ENCODE results near the gene ITPR3.

Gene ITPR3

DNA sequence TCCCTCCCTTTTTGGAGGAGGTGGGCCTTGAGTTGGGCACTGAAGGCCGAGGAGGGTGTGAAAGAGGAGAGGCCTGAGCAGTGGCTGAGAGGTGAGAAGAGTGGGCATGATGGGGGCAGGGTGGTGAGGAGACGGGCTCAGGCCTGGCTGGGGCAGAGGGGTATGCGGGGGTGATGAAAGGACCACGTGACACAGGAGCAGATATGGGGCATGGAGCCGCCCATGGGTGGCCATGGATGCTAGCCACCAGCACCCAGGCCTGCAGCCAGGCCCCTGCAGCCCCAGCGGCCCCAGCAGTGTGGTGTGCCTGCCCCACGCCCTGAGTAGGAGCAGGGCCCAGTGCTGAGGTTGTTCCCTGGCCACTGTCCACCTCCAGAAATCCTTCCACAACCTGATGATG, 63.9 kb downstream of the ITPR3 start:
- H3K4me3 Mint-ChIP-seq: no peak overlapping the region
- H3K4me1 Mint-ChIP-seq (ENCODE audit: low read depth): peaks cover 14% of the 10 kb centered on the region
- H3K27me3 Mint-ChIP-seq: no peaks in the 10 kb centered on the region
- no peak overlapping the region for H3K27ac Mint-ChIP-seq
- H3K9me3 Mint-ChIP-seq: no peaks in the 10 kb centered on the region
- H3K36me3 Mint-ChIP-seq (ENCODE audit: low read depth): peaks cover 46% of the 10 kb centered on the region

DNA sequence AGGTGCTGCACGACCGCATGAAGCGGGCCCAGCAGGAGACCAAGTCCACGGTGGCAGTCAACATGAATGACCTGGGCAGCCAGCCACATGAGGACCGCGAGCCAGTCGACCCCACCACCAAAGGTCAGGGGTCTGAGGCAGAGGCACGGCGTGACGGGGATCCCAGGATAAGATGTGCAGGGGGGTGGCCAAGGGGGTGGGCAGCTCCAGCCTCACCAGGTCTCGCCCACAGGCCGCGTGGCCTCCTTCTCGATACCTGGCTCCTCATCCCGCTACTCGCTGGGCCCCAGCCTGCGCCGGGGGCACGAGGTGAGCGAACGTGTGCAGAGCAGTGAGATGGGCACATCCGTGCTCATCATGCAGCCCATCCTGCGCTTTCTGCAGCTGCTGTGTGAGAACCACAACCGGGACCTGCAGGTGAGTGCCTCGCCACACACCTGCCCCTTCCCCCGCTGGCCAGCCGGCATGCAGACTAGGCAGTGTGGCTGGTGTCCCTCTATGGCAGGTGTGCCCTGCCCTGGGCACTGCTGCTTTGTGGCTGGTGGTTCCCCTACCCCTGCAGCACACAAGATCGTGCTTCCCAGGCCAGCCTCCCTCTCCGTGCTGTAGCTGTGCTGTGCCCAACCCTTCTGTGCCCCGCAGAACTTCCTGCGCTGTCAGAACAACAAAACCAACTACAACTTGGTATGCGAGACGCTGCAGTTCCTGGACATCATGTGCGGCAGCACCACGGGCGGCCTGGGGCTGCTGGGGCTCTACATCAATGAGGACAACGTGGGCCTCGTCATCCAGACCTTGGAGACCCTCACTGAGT, 64.5 kb downstream of the ITPR3 start:
- Mint-ChIP-seq H3K9me3 (no peaks in the 10 kb centered on the region), H3K36me3 (ENCODE audit: low read depth) (peaks cover 43% of the 10 kb centered on the region), H3K27ac (peak overlapping the region; percentile 58)

DNA sequence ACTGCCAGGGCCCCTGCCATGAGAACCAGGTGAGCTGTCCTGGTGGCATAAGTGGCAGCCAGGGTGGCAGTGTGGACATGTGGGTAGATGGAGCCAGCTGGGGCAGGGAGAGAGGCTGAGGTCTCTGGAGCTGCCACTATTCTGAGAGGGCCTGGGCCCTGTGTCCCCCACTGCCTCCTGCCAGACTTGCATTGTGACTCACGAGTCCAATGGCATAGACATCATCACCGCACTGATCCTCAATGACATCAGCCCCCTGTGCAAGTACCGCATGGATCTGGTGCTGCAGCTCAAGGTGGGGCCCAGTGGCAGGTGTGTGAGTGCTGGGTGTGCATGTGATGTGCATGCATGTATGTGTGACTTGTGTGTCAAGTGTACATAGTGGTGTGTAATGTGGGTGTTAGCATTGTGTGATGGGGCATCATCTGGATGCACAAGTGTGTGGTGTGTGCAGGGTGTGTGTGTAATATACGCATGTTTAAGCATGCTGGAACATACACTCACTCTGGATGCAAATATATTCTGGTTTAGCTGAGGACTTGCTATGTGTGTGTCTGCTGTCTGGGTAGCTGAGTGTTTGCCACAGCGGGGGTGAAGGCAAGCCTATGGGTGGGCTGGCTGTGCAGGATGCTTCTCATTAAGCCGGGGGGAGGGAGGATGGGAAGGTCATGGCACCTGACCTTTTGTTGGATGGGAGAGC, 65.3 kb downstream of the ITPR3 start:
- no peaks in the 10 kb centered on the region for H3K27me3 Mint-ChIP-seq
- no peak overlapping the region for H3K27ac Mint-ChIP-seq
- no peak overlapping the region for H3K4me3 Mint-ChIP-seq
- no peaks in the 10 kb centered on the region for H3K9me3 Mint-ChIP-seq
- peaks cover 42% of the 10 kb centered on the region for H3K36me3 Mint-ChIP-seq (ENCODE audit: low read depth)
- peaks cover 16% of the 10 kb centered on the region for H3K4me1 Mint-ChIP-seq (ENCODE audit: low read depth)

More for the DNA sequence above, 64.5 kb downstream of the ITPR3 start:
- H3K27me3 Mint-ChIP-seq: no peaks in the 10 kb centered on the region
- H3K4me3 Mint-ChIP-seq: no peak overlapping the region
- peaks cover 14% of the 10 kb centered on the region for H3K4me1 Mint-ChIP-seq (ENCODE audit: low read depth)

DNA sequence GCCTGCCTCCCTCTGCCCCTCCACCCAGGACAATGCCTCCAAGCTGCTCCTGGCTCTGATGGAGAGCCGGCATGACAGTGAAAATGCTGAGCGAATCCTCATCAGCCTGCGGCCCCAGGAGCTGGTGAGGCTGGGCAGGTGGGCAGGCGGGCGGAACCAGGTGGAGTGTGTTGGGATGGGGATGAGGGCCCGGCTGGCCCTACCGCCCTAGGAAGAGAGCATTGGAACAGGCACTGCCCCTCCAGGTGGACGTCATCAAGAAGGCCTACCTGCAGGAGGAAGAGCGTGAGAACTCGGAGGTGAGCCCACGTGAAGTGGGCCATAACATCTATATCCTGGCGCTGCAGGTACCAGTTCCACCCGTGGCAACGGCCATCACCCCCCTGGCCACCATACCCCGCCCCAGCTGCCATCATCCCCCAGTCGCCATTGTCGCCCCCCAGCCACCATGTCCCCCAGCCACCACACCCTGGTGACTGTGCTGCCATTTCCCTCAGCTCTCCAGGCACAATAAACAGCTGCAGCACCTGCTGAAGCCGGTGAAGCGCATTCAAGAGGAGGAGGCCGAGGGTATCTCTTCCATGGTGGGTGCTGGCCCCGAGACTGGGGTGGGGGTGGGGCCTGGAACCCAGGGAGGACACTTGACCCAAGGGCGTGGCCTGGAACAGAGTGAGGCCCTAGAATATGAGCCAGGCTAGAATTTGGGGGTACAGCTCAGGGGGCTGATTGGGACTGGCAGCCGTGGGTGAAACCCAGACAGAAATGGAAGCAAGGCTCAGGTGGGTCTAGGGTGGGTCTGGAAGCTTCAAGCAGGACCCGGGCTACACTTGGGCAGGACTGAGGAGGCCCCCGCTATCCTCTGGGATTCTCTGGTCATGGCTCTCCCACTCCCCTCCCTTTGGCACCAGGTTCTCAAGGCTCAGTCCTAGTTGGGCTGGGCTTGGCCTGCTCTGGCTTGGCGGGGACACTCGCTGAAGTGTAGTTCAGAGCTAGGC, 66.2 kb downstream of the ITPR3 start:
- peaks cover 48% of the 10 kb centered on the region for H3K36me3 Mint-ChIP-seq (ENCODE audit: low read depth)

DNA sequence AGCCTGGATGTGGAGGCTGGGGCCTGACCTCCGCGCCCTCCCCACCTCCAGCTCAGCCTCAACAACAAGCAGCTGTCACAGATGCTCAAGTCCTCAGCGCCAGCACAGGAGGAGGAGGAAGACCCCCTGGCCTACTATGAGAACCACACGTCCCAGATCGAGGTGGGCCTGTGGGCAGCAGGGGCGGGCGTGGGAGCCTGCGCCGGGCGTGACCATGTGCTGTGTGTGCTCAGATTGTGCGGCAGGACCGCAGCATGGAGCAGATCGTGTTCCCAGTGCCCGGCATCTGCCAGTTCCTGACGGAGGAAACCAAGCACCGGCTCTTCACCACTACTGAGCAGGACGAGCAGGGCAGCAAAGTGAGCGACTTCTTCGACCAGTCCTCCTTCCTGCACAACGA, 66.9 kb downstream of the ITPR3 start:
- Mint-ChIP-seq H3K4me3 (no peak overlapping the region), H3K9me3 (no peaks in the 10 kb centered on the region), H3K27ac (no peak overlapping the region), H3K4me1 (ENCODE audit: low read depth) (peaks cover 27% of the 10 kb centered on the region), H3K36me3 (ENCODE audit: low read depth) (peaks cover 55% of the 10 kb centered on the region), H3K27me3 (no peaks in the 10 kb centered on the region)

More for the DNA sequence above, 66.2 kb downstream of the ITPR3 start:
- H3K27ac Mint-ChIP-seq: no peak overlapping the region
- peaks cover 25% of the 10 kb centered on the region for H3K4me1 Mint-ChIP-seq (ENCODE audit: low read depth)
- H3K4me3 Mint-ChIP-seq: no peak overlapping the region
- no peaks in the 10 kb centered on the region for H3K27me3 Mint-ChIP-seq
- no peaks in the 10 kb centered on the region for H3K9me3 Mint-ChIP-seq

DNA sequence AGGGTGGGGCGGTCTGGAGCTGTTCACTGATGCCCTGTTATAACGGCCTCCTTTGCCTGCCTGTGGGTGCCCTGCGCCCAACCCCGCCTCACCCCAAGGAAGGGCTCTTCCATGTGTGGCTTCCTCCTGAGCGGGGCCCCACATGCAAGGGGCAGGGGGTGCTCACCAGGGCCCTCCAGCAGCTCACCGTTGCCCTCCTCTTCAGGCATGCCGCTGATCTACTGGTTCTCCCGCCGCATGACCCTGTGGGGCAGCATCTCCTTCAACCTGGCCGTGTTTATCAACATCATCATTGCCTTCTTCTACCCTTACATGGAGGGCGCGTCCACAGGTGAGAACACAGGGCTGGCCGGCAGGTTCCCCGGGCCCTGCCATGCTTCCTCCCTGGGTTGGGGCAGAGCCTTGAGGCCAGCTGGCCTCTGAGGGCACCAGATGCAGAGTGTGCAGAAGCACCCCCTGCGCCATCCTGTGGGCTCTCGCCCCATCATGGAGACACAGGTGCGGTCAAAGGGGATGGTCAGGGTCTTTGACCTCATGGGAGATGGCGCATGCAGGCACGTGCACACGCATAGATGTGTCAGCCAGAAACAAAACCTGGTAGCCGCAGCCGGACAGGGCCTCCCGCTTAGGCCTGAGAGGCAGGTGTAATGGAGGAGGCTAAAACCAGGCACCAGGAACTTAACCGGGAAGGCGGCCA, 67.5 kb downstream of the ITPR3 start:
- Mint-ChIP-seq H3K36me3 (ENCODE audit: low read depth) (peaks cover 54% of the 10 kb centered on the region), H3K4me3 (no peak overlapping the region), H3K27ac (no peak overlapping the region), H3K27me3 (no peaks in the 10 kb centered on the region), H3K9me3 (no peaks in the 10 kb centered on the region), H3K4me1 (ENCODE audit: low read depth) (peaks cover 27% of the 10 kb centered on the region)

DNA sequence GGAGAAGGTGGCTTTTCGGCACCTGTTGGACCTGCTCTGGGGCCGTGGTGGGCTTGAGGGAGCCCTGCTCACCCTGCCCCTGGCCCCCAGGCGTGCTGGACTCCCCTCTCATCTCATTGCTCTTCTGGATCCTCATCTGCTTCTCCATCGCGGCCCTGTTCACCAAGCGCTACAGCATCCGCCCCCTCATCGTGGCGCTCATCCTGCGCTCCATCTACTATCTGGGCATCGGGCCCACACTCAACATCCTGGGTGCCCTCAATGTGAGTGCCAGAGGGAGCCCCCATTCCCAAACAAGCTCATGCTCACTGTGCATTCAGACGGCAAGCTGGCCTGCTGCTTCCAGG, 68.0 kb downstream of the ITPR3 start:
- H3K4me1 Mint-ChIP-seq (ENCODE audit: low read depth): peaks cover 29% of the 10 kb centered on the region

DNA sequence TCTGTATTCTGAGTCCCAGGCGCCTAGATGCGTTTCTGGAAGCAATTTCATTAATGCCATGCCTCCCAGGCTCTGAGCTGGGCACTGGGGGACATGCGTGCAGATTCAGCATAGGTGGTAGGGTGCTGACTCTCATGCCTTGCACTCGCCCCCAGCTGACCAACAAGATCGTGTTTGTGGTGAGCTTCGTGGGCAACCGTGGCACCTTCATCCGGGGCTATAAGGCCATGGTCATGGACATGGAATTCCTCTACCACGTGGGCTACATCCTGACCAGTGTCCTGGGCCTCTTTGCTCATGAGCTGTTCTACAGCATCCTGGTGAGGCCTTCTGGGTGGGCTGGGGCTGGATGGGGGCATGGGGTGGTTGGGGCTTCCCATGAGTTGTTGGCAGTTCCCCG, 68.8 kb downstream of the ITPR3 start:
- Mint-ChIP-seq H3K36me3 (ENCODE audit: low read depth) (peaks cover 59% of the 10 kb centered on the region), H3K4me1 (ENCODE audit: low read depth) (peaks cover 36% of the 10 kb centered on the region), H3K27me3 (no peaks in the 10 kb centered on the region), H3K27ac (no peak overlapping the region), H3K4me3 (no peak overlapping the region), H3K9me3 (no peaks in the 10 kb centered on the region)

More for the DNA sequence above, 68.0 kb downstream of the ITPR3 start:
- no peaks in the 10 kb centered on the region for H3K27me3 Mint-ChIP-seq
- no peaks in the 10 kb centered on the region for H3K9me3 Mint-ChIP-seq
- H3K36me3 Mint-ChIP-seq (ENCODE audit: low read depth): peaks cover 55% of the 10 kb centered on the region
- H3K27ac Mint-ChIP-seq: no peak overlapping the region
- no peak overlapping the region for H3K4me3 Mint-ChIP-seq

DNA sequence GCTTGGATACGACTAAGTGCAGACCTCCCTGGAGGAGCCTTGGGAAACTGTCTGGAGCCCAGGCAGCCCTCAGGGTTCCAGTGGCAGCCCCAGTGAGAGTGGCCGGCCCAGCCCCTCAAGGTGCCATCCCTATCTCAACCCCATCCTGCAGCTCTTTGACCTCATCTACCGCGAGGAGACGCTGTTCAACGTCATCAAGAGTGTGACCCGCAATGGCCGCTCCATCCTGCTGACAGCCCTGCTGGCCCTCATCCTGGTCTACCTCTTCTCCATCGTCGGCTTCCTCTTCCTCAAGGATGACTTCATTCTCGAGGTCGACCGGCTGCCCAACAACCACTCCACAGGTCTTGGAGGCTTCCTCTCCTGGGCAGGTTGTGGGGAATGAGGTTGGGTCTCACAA, 69.6 kb downstream of the ITPR3 start:
- H3K36me3 Mint-ChIP-seq (ENCODE audit: low read depth): peaks cover 58% of the 10 kb centered on the region

DNA sequence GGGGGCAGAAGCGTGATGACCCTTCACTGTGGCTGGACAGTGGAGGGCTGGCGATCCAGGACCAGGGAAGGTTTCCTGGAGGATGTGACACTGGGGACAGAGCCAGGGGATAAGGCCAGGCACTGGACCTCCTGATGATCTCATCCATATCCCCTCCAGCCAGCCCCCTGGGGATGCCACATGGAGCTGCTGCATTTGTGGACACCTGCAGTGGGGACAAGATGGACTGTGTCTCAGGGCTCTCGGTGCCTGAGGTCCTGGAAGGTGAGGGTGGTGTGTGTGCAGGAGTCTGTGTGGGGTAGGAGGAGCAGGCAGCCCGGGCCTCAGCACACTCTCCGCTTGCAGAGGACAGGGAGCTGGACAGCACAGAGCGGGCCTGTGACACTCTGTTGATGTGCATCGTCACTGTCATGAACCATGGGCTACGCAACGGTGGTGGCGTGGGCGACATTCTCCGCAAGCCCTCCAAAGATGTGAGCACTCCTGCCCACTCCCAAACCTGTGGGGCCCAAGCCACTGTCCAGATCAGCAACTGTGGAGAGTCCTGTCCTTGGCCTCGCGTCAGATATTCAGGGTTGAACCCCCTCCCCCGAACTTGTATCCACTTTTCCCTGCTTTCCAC, 70.4 kb downstream of the ITPR3 start:
- no peaks in the 10 kb centered on the region for H3K9me3 Mint-ChIP-seq
- no peak overlapping the region for H3K4me3 Mint-ChIP-seq
- H3K4me1 Mint-ChIP-seq (ENCODE audit: low read depth): peaks cover 53% of the 10 kb centered on the region
- peak overlapping the region; percentile 52 for H3K27ac Mint-ChIP-seq
- H3K36me3 Mint-ChIP-seq (ENCODE audit: low read depth): peaks cover 60% of the 10 kb centered on the region
- no peaks in the 10 kb centered on the region for H3K27me3 Mint-ChIP-seq

More for the DNA sequence above, 69.6 kb downstream of the ITPR3 start:
- H3K27ac Mint-ChIP-seq: no peak overlapping the region
- peaks cover 45% of the 10 kb centered on the region for H3K4me1 Mint-ChIP-seq (ENCODE audit: low read depth)
- H3K27me3 Mint-ChIP-seq: no peaks in the 10 kb centered on the region
- H3K4me3 Mint-ChIP-seq: no peak overlapping the region
- no peaks in the 10 kb centered on the region for H3K9me3 Mint-ChIP-seq

DNA sequence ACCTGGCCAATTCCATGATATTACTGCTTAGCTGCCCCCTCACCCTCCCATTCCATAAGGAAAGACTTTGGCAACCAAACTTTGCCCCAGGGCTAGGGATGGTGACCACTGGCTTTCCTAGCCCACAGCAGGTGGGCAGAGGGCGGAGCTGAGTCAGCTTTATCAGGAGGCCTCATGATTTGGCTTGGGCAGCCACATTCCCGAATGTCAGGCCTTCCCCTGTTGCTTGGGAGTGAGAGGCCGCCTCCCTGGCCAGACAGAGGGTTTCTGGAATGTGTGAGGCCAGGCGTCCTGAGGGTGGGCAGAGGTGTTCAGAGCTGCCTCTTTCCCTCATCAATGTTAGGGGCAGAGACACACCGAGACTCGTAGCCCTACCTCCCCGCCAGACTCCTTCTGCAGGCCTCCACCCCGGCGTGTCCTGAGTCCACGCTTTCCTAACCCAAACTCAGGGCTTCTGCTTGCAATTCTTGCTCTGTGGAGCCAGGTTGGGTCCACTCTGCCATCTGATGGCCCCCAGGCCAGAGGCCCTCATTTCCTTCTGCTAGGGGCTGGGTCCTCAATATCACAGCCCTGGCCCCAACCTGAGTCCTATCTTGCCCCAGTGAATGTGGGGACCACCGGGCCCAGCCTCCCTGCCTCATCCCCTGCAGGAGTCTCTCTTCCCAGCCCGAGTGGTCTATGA, 71.1 kb downstream of the ITPR3 start:
- Mint-ChIP-seq H3K36me3 (ENCODE audit: low read depth) (peaks cover 60% of the 10 kb centered on the region), H3K27me3 (no peaks in the 10 kb centered on the region), H3K9me3 (no peaks in the 10 kb centered on the region), H3K4me1 (ENCODE audit: low read depth) (peaks cover 60% of the 10 kb centered on the region), H3K27ac (peak overlapping the region; percentile 86), H3K4me3 (peak overlapping the region; percentile 56)

DNA sequence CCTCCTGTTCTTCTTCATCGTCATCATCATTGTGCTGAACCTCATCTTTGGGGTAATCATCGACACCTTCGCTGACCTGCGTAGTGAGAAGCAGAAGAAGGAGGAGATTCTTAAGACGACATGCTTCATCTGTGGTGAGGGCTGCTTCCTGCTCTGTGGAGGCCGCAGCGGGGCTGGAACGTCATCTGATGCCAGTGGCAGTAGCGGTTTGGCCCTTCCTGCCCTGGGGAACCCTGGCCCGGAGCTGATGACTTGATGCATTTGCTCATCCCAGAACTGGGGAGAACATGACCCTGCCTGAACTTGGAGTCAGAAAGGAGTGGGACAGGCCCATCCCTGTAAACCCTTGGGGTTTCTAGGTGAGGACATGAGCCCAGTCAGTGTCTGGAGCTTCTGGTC, 71.6 kb downstream of the ITPR3 start:
- H3K4me3 Mint-ChIP-seq: peak overlapping the region; percentile 56
- peaks cover 65% of the 10 kb centered on the region for H3K36me3 Mint-ChIP-seq (ENCODE audit: low read depth)
- H3K4me1 Mint-ChIP-seq (ENCODE audit: low read depth): peaks cover 65% of the 10 kb centered on the region
- no peaks in the 10 kb centered on the region for H3K9me3 Mint-ChIP-seq
- H3K27ac Mint-ChIP-seq: peak overlapping the region; percentile 86
- H3K27me3 Mint-ChIP-seq: no peaks in the 10 kb centered on the region

DNA sequence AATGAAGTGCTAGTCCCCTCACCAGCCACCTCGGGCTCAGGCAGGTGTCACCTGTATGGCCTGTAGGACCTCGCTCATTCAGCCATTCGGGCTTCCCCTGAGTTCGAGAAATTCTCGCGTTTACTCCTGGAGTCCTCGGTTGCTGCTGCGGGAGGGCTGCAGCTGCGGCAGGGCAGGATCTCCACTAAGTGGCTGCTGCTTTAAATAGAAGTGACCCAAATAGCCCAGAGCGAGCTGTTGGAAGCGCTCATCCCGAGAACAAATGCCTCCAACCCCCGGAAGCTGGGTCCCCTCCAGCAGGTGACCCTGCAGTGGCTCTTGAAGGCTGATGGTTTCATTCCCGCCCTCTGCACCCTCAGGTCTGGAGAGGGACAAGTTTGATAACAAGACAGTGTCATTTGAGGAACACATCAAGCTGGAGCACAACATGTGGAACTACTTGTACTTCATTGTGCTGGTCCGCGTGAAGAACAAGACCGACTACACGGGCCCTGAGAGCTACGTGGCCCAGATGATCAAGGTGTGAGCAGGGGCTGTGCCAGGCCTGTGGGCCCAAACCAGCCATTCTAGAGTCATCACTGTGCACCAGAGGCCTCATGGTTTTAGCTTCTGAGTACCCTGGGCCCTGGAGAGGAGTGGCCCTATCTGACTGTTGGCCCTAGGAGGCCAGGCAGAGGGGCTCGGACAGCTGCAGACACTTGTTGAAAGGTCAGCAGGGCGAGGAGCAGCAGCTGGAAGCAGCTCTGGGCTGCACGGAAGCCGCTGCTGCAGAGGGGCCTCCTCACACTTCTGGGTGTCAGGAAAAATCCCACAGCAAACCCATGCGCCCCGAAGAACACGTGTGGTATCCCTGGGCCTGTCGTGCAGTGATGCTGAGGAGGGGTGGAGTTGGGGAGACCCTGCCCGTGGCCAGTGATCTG, 72.3 kb downstream of the ITPR3 start:
- Mint-ChIP-seq H3K4me3 (no peak overlapping the region), H3K27ac (peak overlapping the region; percentile 87)

More for the DNA sequence above, 72.3 kb downstream of the ITPR3 start:
- no peaks in the 10 kb centered on the region for H3K9me3 Mint-ChIP-seq
- peaks cover 69% of the 10 kb centered on the region for H3K36me3 Mint-ChIP-seq (ENCODE audit: low read depth)
- no peaks in the 10 kb centered on the region for H3K27me3 Mint-ChIP-seq
- H3K4me1 Mint-ChIP-seq (ENCODE audit: low read depth): peaks cover 71% of the 10 kb centered on the region

All from stimulated activated naive CD8-positive, alpha-beta T cell treated with anti-CD3 and anti-CD28 coated beads, Interleukin-15, Interleukin-2, amounts not matched to agents 100 ng/mL and 50 ng/mL, for 24 hours (primary cell).